CD4-positive, alpha-beta memory T cell (primary cell): ENCODE data around the gene TEX22. TPM values are rescaled to one million over a fixed set of nuclear protein-coding genes. Genes with fewer than 3 reads are reported as not detected.

Experiments
- CTCF ChIA-PET: fragments of 350-600 bp; sonication (Branson Sonifier 250); formaldehyde crosslinking; loops from one replicate; lab custom pipeline; 2021; ENCODE audit warnings: inconsistent platforms; ENCODE audit not compliant: partially characterized antibody; lab: Charles Lee
- POLR2A ChIA-PET: fragments of 350-600 bp; sonication (Branson Sonifier 250); formaldehyde crosslinking; loops from one replicate; lab custom pipeline; 2021; ENCODE audit not compliant: partially characterized antibody; lab: Charles Lee
- DNase-seq, 5 donors: peaks; one replicate each; pipeline versions ENCODE4 v3.0.0 to v3.0.0-alpha.2; 2020 to 2022; ENCODE audit warnings: mixed read lengths in 1 of 5
- H3K27ac ChIP-seq: one replicate; pipeline ENCODE4 v1.7.0; 2013; ENCODE audit warnings: low read depth, low read length
- H3K27me3 ChIP-seq: 2 replicates; pipeline ENCODE4 v1.7.0; 2013; ENCODE audit warnings: mild to moderate bottlenecking, low read length, moderate library complexity; ENCODE audit not compliant: insufficient read depth
- H3K36me3 ChIP-seq: 2 replicates; pipeline ENCODE4 v1.7.0; 2013; ENCODE audit warnings: mild to moderate bottlenecking, low read length, moderate library complexity; ENCODE audit not compliant: insufficient read depth
- H3K4me1 ChIP-seq: 2 replicates; pipeline ENCODE4 v1.7.0; 2013; ENCODE audit warnings: mild to moderate bottlenecking, low read length, moderate library complexity; ENCODE audit not compliant: insufficient read depth
- H3K4me3 ChIP-seq, 2 donors: one replicate each; pipeline ENCODE4 v1.7.0; 2013; ENCODE audit warnings: low read length in 2 of 2, mild to moderate bottlenecking in 1 of 2
- H3K9me3 ChIP-seq, 2 donors: one replicate each; pipeline ENCODE4 v1.7.0; 2013; ENCODE audit warnings: low read length in 2 of 2, control low read depth in 1 of 2; ENCODE audit not compliant: control insufficient read depth in 1 of 2
- H3K27ac Mint-ChIP-seq, 7 donors: one replicate each; pipeline ENCODE4 v1.8.0; 2020 to 2021; ENCODE audit warnings: mixed read lengths in 7 of 7, mild to moderate bottlenecking in 6 of 7, inconsistent platforms in 3 of 7, moderate library complexity in 3 of 7
- H3K27me3 Mint-ChIP-seq, 2 donors: one replicate each; pipeline ENCODE4 v1.8.0; 2020 to 2021; ENCODE audit warnings: mixed read lengths in 2 of 2
- H3K36me3 Mint-ChIP-seq, 2 donors: one replicate each; pipeline ENCODE4 v1.8.0; 2020 to 2021; ENCODE audit warnings: mixed read lengths in 2 of 2, inconsistent platforms in 1 of 2, mild to moderate bottlenecking in 1 of 2
- H3K4me1 Mint-ChIP-seq, 4 donors: one replicate each; pipeline ENCODE4 v1.8.0; 2020 to 2021; ENCODE audit warnings: mixed read lengths in 4 of 4, mild to moderate bottlenecking in 1 of 4
- H3K4me3 Mint-ChIP-seq, 8 donors: one replicate each; pipeline ENCODE4 v1.8.0; 2020 to 2021; ENCODE audit warnings: mixed read lengths in 8 of 8, mild to moderate bottlenecking in 7 of 8, moderate library complexity in 6 of 8, inconsistent platforms in 3 of 8
- H3K9me3 Mint-ChIP-seq, 8 donors: one replicate each; pipeline ENCODE4 v1.8.0; 2020 to 2021; ENCODE audit warnings: mixed read lengths in 8 of 8, mild to moderate bottlenecking in 5 of 8, inconsistent platforms in 3 of 8, moderate library complexity in 1 of 8
- intact Hi-C: fragments of 100-400 bp; cut with micrococcal nuclease; formaldehyde crosslinking; loops from one replicate; pipeline ENCODE4 v1.15.1; 2023
- polyA plus RNA-seq, 2 donors: library from polyadenylated mRNA; unstranded; fragments of 300-500 nt; fragmentation: Illumina TruSeq; gene quantifications; one replicate each; pipeline ENCODE4 v1.2.3, GENCODE V29; 2021
- total RNA-seq, 2 experiments: library from RNA; stranded (reverse); gene quantifications; one replicate each; pipeline ENCODE4 v1.2.3, GENCODE V29; 2021

Gene TEX22
- total and polyA plus RNA-seq, 4 experiments from 2014 or later = 4.7 to 7.5 TPM; not detected in 2

- intact Hi-C loops = no loop called here
- POLR2A ChIA-PET = no interaction called here
- Histone ChIP-seq H3K9me3 (no peaks in the 10 kb centered on the region), H3K27me3 (no peaks in the 10 kb centered on the region), H3K4me3 (no peak overlapping the region), H3K4me1 (no peaks in the 10 kb centered on the region), H3K27ac (no peak overlapping the region), H3K36me3 (peaks cover 13% of the 10 kb centered on the region)
- CTCF ChIA-PET = no interaction called here
- Mint-ChIP-seq H3K4me3 (no peak overlapping the region), H3K27ac (no peak overlapping the region), H3K36me3 (peaks cover 0 to 26% of the 10 kb centered on the region in 2 donors), H3K27me3 (no peaks in the 10 kb centered on the region), H3K9me3 (peaks cover 0 to 2% (median 0%) of the 10 kb centered on the region in 8 donors), H3K4me1 (no peaks in the 10 kb centered on the region)
- no peak for DNase-seq
Observed at GRCh38 chr14:105458571-105458970, 60.2 kb downstream of the TEX22 start.

DNA sequence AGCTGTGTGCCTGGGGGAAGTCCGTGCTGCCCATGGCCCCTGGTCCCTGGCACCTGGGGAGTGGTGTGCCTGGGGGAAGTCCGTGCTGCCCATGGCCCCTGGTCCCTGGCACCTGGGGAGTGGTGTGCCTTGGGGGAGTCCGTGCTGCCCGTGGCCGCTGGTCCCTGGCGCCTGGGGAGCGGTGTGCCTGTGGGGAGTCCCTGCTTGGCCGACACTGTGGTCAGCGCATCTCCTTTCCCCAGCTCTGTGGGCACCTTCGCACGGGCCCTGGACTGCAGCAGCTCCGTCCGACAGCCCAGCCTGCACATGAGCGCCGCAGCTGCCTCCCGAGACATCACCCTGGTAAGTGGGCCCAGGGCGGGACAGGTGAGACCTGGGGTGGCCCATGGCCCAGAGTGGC, 61.8 kb downstream of the TEX22 start:
- Mint-ChIP-seq H3K36me3 (peaks cover 0 to 24% of the 10 kb centered on the region in 2 donors), H3K27me3 (no peaks in the 10 kb centered on the region), H3K4me3 (no peak overlapping the region), H3K9me3 (peaks cover 0 to 2% (median 0%) of the 10 kb centered on the region in 8 donors), H3K27ac (no peak overlapping the region), H3K4me1 (no peaks in the 10 kb centered on the region)
- ChIA-PET CTCF (no interaction called here), POLR2A (no interaction called here)
- H3K9me3 ChIP-seq = no peaks in the 10 kb centered on the region
- no peaks in the 10 kb centered on the region for H3K4me1 ChIP-seq
- peaks cover 9% of the 10 kb centered on the region for H3K36me3 ChIP-seq
- no peak for DNase-seq
- H3K27me3 ChIP-seq = no peaks in the 10 kb centered on the region
- H3K27ac ChIP-seq = no peak overlapping the region
- intact Hi-C loops = no loop called here
- no peak overlapping the region for H3K4me3 ChIP-seq

DNA sequence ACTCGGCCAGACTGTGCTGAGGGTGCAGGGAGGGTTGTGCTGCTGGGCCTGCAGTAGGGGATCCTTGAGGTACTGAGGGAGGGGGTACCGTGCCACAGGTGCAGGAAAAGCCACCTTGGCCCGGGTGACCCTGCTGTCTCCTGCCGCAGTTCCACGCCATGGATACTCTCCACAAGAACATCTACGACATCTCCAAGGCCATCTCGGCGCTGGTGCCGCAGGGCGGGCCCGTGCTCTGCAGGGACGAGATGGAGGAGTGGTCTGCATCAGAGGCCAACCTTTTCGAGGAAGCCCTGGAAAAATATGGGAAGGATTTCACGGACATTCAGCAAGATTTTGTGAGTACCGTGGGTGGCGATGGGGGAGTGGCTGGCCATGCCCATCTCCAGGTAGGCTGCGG, 62.3 kb downstream of the TEX22 start:
- Histone ChIP-seq H3K9me3 (no peaks in the 10 kb centered on the region), H3K27me3 (no peaks in the 10 kb centered on the region), H3K27ac (no peak overlapping the region), H3K4me3 (no peak overlapping the region), H3K4me1 (no peaks in the 10 kb centered on the region), H3K36me3 (peaks cover 9% of the 10 kb centered on the region)
- no peak for DNase-seq
- ChIA-PET POLR2A (no interaction called here), CTCF (no interaction called here)
- Mint-ChIP-seq H3K36me3 (peaks cover 0 to 21% of the 10 kb centered on the region in 2 donors), H3K4me3 (no peak overlapping the region), H3K27me3 (no peaks in the 10 kb centered on the region), H3K4me1 (no peaks in the 10 kb centered on the region), H3K27ac (peak overlapping the region in 1 of 7 donors; percentile 16), H3K9me3 (peaks cover 0 to 2% (median 0%) of the 10 kb centered on the region in 8 donors)
- intact Hi-C loops = no loop called here

DNA sequence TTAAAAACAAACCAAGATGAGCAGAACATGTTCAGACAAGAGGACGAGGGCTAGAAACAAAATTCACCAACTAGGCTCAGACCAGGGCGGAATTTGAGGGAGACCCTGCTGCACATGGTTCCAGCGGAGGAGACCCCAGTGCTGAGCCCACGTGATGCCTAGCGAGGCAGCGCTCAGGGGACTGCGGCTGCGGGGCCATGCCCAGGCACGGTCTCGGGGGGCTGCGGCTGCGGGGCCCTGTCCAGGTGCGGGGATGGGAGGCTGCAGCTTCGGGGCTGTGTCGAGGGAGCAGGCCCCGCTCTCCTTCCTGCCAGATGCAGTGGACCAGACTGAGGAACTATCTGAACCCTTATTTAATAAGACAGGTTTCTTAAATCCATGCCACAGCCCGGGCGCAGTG, 63.6 kb downstream of the TEX22 start:
- POLR2A ChIA-PET = interaction anchor here (1.1 kb wide), 1 partner anchor 11 kb away, joined by 3 read pairs; no protein-coding TSS in a partner anchor
- H3K9me3 ChIP-seq = no peaks in the 10 kb centered on the region

More for the DNA sequence above, 63.6 kb downstream of the TEX22 start:
- H3K4me3 Mint-ChIP-seq = no peak overlapping the region
- H3K9me3 Mint-ChIP-seq = peaks cover 0 to 2% (median 0%) of the 10 kb centered on the region in 8 donors
- CTCF ChIA-PET = no interaction called here
- intact Hi-C loops = no loop called here
- Histone ChIP-seq H3K4me1 (no peaks in the 10 kb centered on the region), H3K27me3 (no peaks in the 10 kb centered on the region), H3K4me3 (no peak overlapping the region), H3K27ac (no peak overlapping the region), H3K36me3 (peaks cover 8% of the 10 kb centered on the region)
- no peak for DNase-seq
- peak overlapping the region in 1 of 7 donors; percentile 69 for H3K27ac Mint-ChIP-seq
- peaks cover 0 to 19% of the 10 kb centered on the region in 2 donors for H3K36me3 Mint-ChIP-seq
- H3K27me3 Mint-ChIP-seq = no peaks in the 10 kb centered on the region
- H3K4me1 Mint-ChIP-seq = no peaks in the 10 kb centered on the region

Other genes starting within 250 kb of the TEX22 start
- under 1 TPM; 0.29 to 0.80 TPM for gene JAG2, start 229.8 kb upstream of the TEX22 start, total RNA-seq
- not detected for gene JAG2, start 229.8 kb upstream of the TEX22 start, polyA plus RNA-seq
- 10 to 100 TPM; 17.4 to 18.0 TPM for gene NUDT14, start 217.2 kb upstream of the TEX22 start, total RNA-seq
- 10 to 100 TPM; 10.5 to 20.2 TPM for gene NUDT14, start 217.2 kb upstream of the TEX22 start, polyA plus RNA-seq
- 10 to 100 TPM; 52.0 to 56.7 TPM for gene BTBD6, start 150.0 kb upstream of the TEX22 start, total RNA-seq
- 10 to 100 TPM in 1 of 2 donors, 1 to 10 TPM in 1; 5.4 to 17.4 TPM for gene BTBD6, start 150.0 kb upstream of the TEX22 start, polyA plus RNA-seq
- 10 to 100 TPM; 49.7 to 56.0 TPM for gene BRF1, start 97.5 kb upstream of the TEX22 start, total RNA-seq
- 10 to 100 TPM in 1 of 2 donors, 1 to 10 TPM in 1; 3.0 to 10.2 TPM for gene BRF1, start 97.5 kb upstream of the TEX22 start, polyA plus RNA-seq
- gene PACS2, start 83.8 kb upstream of the TEX22 start, total RNA-seq = 10 to 100 TPM; 70.9 to 76.6 TPM
- 1 to 10 TPM; 1.9 to 7.7 TPM for gene PACS2, start 83.8 kb upstream of the TEX22 start, polyA plus RNA-seq
- 100 to 1,000 TPM; 122 to 123 TPM for gene MTA1, start 21.3 kb downstream of the TEX22 start, total RNA-seq
- gene MTA1, start 21.3 kb downstream of the TEX22 start, polyA plus RNA-seq = 1 to 10 TPM; 1.5 to 6.0 TPM
- gene CRIP2, start 76.3 kb downstream of the TEX22 start, total RNA-seq = 10 to 100 TPM; 12.1 to 13.0 TPM
- 100 to 1,000 TPM in 1 of 2 donors, 10 to 100 TPM in 1; 84.5 to 256 TPM for gene CRIP2, start 76.3 kb downstream of the TEX22 start, polyA plus RNA-seq
- gene CRIP1, start 88.3 kb downstream of the TEX22 start, total RNA-seq = 100 to 1,000 TPM; 276 to 290 TPM
- gene CRIP1, start 88.3 kb downstream of the TEX22 start, polyA plus RNA-seq = 1,000 to 10,000 TPM; 1,440 to 2,028 TPM
- gene TEDC1, start 92.7 kb downstream of the TEX22 start, total RNA-seq = 10 to 100 TPM; 25.4 to 30.2 TPM
- gene TEDC1, start 92.7 kb downstream of the TEX22 start, polyA plus RNA-seq = 10 to 100 TPM; 10.2 to 10.4 TPM
- gene TMEM121, start 128.0 kb downstream of the TEX22 start, total RNA-seq = 1 to 10 TPM; 5.4 to 6.3 TPM
- 1 to 10 TPM; 6.6 to 9.5 TPM for gene TMEM121, start 128.0 kb downstream of the TEX22 start, polyA plus RNA-seq